AG08395 (cell line): ENCODE measurements around the gene NFATC1.
"Not testable (repeated sequence)": the region's sequence is repeated elsewhere in the genome, so short reads cannot be mapped to it uniquely, and the experiment has no call there.

ENCODE experiments used
- DNase-seq: peaks from one replicate; pipeline ENCODE4 v3.0.0; 2012; ENCODE audit warnings: mixed read lengths, low spot score

NFATC1 gene

GRCh38 chr18:79476918-79477571 is 81.3 kb downstream of the NFATC1 start:
- no peak for DNase-seq

GRCh38 chr18:79477711-79478483 is 82.2 kb downstream of the NFATC1 start:
- DNase-seq = no peak

GRCh38 chr18:79478484-79479115 is 82.9 kb downstream of the NFATC1 start:
- no peak for DNase-seq

GRCh38 chr18:79479116-79479760 is 83.5 kb downstream of the NFATC1 start:
- DNase-seq = no peak

- DNase-seq = no peak
Observed at GRCh38 chr18:79479761-79480161, 84.0 kb downstream of the NFATC1 start.

- DNase-seq = no peak
Observed at GRCh38 chr18:79480171-79481045, 84.7 kb downstream of the NFATC1 start.

GRCh38 chr18:79481046-79481790 is 85.5 kb downstream of the NFATC1 start:
- DNase-seq = no peak

- DNase-seq = not testable (repeated sequence)
Observed at GRCh38 chr18:79483393-79483792, 87.7 kb downstream of the NFATC1 start.

GRCh38 chr18:79483971-79484491 is 88.3 kb downstream of the NFATC1 start:
- DNase-seq = no peak

GRCh38 chr18:79484661-79485621 is 89.2 kb downstream of the NFATC1 start:
- peak; percentile 97 for DNase-seq

- peak; percentile 96 for DNase-seq
Observed at GRCh38 chr18:79485788-79486355, 90.1 kb downstream of the NFATC1 start.

- DNase-seq = no peak
Observed at GRCh38 chr18:79486356-79487182, 90.8 kb downstream of the NFATC1 start.

- DNase-seq = no peak
Observed at GRCh38 chr18:79487183-79487800, 91.6 kb downstream of the NFATC1 start.

- no peak for DNase-seq
Observed at GRCh38 chr18:79487801-79488201, 92.1 kb downstream of the NFATC1 start.

GRCh38 chr18:79488311-79489050 is 92.8 kb downstream of the NFATC1 start:
- DNase-seq = no peak

GRCh38 chr18:79489051-79489898 is 93.5 kb downstream of the NFATC1 start:
- no peak for DNase-seq
